ENCODE results near the gene UGT1A10.

Gene UGT1A10

GRCh38 chr2:233779722-233780121 lies 143.5 kb downstream of the UGT1A10 start:
- in situ Hi-C loops (cut with MboI; ENCODE audit: low sequenced_read_pairs, unreplicated experiment), result no loop called here
- TF ChIP-seq CTCF (IDR thresholded peaks at IDR 0.05; ENCODE audit: borderline replicate concordance, control extremely low read depth, extremely low read depth, insufficient read depth, missing control alignments), result no peak
- DNase-seq (ENCODE audit: low spot score), result no peak

- in situ Hi-C loops (cut with MboI; ENCODE audit: low sequenced_read_pairs, unreplicated experiment), result no loop called here
- no peak for TF ChIP-seq CTCF (IDR thresholded peaks at IDR 0.05; ENCODE audit: borderline replicate concordance, control extremely low read depth, extremely low read depth, insufficient read depth, missing control alignments)
- no peak for DNase-seq (ENCODE audit: low spot score)
Measured at GRCh38 chr2:233780771-233781170, 144.5 kb downstream of the UGT1A10 start.

GRCh38 chr2:233789554-233789953 lies 153.3 kb downstream of the UGT1A10 start:
- DNase-seq (ENCODE audit: low spot score), result no peak
- in situ Hi-C loops (cut with MboI; ENCODE audit: low sequenced_read_pairs, unreplicated experiment), result no loop called here

GRCh38 chr2:233791151-233791882 lies 155.1 kb downstream of the UGT1A10 start:
- DNase-seq (ENCODE audit: low spot score), result no peak
- no peak for TF ChIP-seq CTCF (IDR thresholded peaks at IDR 0.05; ENCODE audit: borderline replicate concordance, control extremely low read depth, extremely low read depth, insufficient read depth, missing control alignments)
- in situ Hi-C loops (cut with MboI; ENCODE audit: low sequenced_read_pairs, unreplicated experiment), result no loop called here

More at GRCh38 chr2:233789554-233789953, 153.3 kb downstream of the UGT1A10 start:
- no peak for TF ChIP-seq CTCF (IDR thresholded peaks at IDR 0.05; ENCODE audit: borderline replicate concordance, control extremely low read depth, extremely low read depth, insufficient read depth, missing control alignments)

GRCh38 chr2:233791883-233792329 lies 155.7 kb downstream of the UGT1A10 start:
- in situ Hi-C loops (cut with MboI; ENCODE audit: low sequenced_read_pairs, unreplicated experiment), result no loop called here
- no peak for TF ChIP-seq CTCF (IDR thresholded peaks at IDR 0.05; ENCODE audit: borderline replicate concordance, control extremely low read depth, extremely low read depth, insufficient read depth, missing control alignments)
- DNase-seq (ENCODE audit: low spot score), result no peak

- DNase-seq (ENCODE audit: low spot score), result no peak
- no peak for TF ChIP-seq CTCF (IDR thresholded peaks at IDR 0.05; ENCODE audit: borderline replicate concordance, control extremely low read depth, extremely low read depth, insufficient read depth, missing control alignments)
- in situ Hi-C loops (cut with MboI; ENCODE audit: low sequenced_read_pairs, unreplicated experiment), result no loop called here
Measured at GRCh38 chr2:233792720-233793119, 156.5 kb downstream of the UGT1A10 start.
